SH-SY5Y (cell line): ENCODE data around the gene TSHZ1.

Experiments
- GATA2 ChIP-seq: IDR thresholded peaks from 2 replicates; pipeline ENCODE4 v1.6.1; 2011; ENCODE audit warnings: mild to moderate bottlenecking, low read depth, low read length
- GATA3 ChIP-seq: IDR thresholded peaks from 2 replicates; pipeline ENCODE4 v1.6.1; 2011; ENCODE audit warnings: low read depth, mild to moderate bottlenecking, low read length, moderate library complexity

TSHZ1 gene

DNA sequence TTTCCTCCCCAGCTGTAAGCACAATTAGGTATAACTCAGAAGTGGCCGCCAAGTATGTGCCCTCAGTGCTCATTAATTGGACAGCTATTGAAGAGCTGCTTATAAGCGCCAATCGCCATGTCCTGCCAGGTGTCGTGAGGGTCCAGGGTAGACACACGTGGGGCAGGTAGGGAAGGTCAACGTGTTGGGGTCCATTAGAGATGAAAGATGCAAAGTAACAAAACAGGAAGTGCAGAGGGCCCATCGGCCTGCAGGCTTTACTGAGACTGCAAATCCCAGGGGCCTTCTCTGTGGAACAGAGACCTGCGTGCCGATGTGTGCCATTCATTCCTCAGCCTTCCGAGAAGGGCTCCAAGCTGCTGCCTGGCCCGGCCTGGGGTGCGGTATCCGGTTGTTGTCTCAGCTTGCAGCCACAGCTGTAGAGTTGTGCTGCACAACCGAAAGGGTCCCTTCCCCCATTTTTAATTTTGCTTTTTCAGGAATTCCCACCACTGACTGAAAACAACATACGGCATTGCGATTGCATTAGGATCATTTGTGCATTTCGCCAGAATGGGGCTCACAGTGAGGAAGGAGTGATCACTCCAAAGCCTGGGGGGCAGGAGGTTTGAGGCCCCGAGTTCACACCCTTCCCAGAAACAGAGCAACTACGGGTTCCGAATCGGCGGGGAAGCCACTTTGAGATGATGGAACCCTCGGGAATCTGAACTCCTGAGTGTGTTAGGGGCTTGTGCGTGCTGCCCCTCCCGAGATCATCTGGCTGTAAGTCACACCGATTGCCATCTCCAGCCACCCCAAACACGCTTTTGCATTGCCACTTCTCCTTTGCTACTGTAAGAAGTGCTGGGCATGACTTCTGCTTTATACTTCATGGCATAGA lies 94.3 kb downstream of the TSHZ1 start:
- TF ChIP-seq GATA2, result no peak
- no peak for TF ChIP-seq GATA3

DNA sequence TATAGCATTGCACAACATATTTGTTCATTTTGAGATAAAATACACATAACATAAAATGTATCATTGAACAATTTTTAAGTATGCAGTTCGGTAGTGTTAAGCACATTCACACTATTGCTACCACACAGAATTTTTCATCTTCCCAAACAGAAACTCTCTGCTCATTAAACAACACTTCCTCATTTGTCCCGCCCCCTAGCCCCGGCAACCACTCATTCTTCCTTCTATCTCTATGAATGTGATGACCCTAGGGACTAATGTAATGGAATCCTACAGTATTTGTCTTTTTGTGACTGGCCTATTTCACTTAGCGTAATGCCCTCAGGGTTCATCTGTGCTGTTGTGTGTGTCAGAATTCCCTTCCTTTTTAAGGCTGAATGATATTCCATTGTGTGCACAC lies 95.4 kb downstream of the TSHZ1 start:
- TF ChIP-seq GATA3, result no peak
- TF ChIP-seq GATA2, result no peak

DNA sequence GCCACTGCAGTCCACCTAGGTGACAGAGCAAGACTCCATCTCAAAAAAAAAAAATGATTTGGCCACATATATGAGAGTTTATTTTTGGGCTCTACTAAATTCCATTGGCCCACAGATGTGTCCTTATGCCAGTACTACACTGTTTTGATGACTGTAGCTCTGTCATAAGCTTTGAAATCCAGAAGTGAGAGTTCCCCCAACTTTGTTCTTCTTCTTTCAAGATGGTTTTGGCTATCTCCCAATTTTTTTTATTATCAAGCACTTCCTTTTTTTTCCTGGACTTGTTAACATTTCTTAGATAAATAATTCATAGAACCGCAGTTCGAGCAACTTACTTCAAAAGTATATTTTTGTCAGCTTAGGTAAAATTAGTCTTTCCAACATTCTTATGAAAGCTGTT lies 96.9 kb downstream of the TSHZ1 start:
- TF ChIP-seq GATA2, result no peak
- TF ChIP-seq GATA3, result no peak

DNA sequence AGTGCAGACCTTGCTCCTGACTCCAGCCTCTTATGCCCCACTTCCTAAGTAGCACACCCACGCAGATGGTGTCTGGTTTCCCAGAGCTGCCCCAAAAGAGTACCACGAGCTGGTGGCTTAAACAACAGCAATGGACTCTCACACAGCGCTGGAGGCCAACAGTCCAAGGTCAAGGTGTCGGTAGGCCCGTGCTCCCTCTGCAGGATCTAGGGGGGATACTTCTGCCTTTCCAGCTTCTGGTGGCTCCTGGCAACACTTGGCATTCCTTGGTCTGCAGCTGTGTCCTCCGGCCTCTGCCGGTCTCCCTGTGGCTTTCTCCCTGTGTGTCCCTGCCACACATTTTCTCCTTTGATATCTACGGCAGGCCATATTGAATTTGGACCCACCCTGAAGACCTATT lies 99.0 kb downstream of the TSHZ1 start:
- TF ChIP-seq GATA2, result no peak
- no peak for TF ChIP-seq GATA3

DNA sequence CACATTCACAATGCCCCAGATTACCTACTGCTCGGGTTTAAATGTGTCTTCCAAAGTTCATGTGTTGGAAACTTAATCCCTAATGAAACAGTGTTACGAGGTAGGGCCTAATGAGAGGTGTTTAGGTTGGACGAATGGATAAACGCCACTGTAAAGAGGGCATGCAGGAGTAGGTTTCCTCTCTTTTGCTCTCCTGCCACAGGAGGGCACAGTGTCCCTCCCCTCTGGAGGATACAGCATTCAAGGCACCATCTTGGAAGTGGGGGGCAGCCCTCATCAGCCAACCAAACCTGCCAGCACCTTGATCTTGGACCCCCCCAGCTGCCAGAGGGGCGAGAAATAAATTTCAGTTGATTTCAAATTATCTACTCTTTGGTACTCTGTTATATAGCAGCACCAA lies 103.5 kb downstream of the TSHZ1 start:
- TF ChIP-seq GATA3 (no peak), GATA2 (no peak)

DNA sequence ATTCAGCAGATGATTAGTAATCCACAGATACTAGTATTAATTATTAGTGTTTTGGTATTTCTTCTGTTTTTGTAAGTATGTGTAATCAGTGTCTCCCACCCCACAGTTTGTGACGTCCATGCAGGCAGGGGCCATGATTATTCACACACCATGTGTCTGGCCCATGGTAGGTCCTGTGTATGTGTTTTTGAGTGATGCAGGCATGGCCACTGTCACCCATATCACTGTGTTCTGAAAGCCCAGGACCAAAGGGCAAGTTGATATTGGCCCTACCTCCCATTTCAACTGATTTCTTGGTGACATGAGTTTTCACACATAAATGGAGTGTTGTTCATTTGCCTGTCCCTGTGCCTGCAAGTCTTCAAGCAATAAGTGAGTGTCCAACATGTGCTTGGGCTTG lies 104.0 kb downstream of the TSHZ1 start:
- TF ChIP-seq GATA2, result no peak
- no peak for TF ChIP-seq GATA3

DNA sequence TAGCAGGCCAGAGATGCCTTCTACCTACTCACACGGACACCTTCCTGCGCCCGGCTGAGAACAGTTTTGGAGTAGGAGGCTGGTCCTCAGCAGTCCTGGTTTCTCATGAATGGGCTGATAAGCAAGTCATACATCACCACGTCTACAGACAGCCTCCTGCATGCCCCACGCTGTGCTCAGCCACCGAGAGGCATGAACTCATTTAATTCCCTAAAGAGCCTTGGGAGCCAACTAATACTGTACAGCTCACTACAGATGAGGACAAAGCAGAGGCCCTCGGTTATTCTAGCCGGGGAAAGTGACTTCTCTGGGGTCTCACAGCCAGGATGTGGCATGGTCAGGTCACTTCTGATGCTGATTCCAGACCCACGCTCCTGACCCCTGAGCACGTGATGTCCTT lies 105.6 kb downstream of the TSHZ1 start:
- no peak for TF ChIP-seq GATA2
- TF ChIP-seq GATA3, result no peak

DNA sequence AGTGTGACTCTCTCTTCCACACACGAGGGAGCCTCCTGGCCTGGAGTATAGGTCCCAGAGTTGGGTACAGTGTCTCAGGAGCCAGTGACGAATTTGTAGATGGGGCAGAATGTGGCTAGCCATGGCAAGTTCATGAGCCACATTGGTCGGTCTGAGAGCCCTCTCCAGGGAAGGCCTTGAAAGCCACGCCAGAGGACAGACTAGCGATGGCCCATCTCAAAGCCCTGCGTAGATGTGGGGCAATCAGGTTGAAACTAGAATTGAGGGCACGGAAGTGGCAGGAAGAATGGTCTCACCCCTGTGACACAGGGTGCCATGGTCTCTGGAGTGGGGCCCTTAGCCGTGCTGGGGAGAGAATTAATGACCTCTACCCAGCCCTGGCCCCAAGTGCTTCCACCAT lies 106.2 kb downstream of the TSHZ1 start:
- TF ChIP-seq GATA3, result no peak
- no peak for TF ChIP-seq GATA2

DNA sequence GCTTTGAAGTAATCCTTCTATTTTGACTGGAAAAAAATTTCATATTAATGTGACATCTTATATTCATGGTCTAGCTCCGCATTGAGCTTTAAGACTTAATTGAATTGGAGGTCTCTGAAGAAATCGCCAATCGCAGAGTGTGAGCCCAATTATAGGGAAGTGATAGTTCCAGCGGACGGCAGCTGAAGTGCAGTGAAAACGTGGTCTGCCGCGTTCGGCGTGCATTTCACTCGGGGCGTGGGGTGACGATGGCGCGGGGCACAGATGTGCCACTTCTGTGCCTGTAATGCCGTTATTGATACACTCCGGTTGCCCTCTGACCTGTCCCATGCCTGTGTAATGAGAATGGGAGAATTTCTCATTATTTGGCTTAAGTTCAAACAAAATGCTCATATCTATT lies 106.7 kb downstream of the TSHZ1 start:
- TF ChIP-seq GATA2 (no peak), GATA3 (no peak)

DNA sequence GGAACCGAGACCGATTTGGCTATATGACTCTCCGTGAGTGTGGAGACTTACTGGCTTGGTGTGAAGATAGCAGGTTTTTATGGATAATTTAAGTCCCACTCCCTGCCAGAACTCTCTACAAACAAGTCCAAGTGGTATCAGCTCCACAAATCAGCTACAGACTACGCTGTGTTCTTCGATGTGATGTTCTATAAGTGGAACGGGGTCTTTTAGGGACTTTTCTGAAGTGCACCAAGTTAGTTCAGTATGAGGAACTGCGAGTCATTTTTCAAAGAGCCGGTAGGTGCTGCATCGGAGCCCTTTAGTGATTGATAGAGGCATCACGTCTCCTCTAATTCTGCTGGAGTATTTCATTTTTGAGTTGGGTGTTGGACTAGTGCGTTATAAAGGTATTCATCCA lies 107.1 kb downstream of the TSHZ1 start:
- no peak for TF ChIP-seq GATA2
- TF ChIP-seq GATA3, result no peak

DNA sequence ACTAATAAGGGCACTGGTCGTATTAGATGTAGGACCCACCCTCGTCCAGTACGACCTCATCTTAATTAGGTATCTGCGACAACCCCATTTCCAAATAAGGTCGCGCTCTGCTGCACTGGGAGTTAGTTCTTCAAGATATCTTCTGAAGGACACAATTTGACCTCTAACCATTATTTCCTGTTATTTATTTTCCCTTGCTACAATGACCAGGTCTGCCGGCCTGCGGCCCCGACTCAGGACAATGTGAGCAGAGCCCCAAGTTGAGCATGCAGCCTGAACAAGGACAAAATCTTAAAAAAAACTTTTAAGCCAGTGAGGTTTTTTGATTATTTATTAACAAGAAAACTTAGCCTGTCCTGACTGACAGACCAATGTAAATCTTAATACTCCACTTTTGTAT lies 109.3 kb downstream of the TSHZ1 start:
- TF ChIP-seq GATA2, result no peak

DNA sequence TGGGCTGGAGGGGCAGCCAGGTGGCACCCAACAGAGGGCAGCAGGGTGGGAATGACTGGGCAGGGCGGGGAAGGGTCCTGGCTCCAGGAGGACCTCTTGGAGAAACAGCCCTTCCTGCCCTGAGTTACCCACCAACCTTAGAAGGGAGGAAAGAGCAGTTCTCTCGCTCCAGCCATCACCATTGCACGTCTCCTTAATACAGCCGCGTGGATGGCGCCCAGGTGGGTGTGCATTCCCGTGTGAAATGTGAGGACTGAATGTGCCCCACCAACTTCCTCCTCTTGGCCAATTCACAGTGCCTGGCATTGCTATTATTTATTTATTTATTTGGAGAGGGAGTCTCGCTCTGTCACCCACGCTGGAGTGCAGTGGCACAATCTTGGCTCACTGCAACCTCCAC lies 109.9 kb downstream of the TSHZ1 start:
- TF ChIP-seq GATA3 (no peak), GATA2 (no peak)

DNA sequence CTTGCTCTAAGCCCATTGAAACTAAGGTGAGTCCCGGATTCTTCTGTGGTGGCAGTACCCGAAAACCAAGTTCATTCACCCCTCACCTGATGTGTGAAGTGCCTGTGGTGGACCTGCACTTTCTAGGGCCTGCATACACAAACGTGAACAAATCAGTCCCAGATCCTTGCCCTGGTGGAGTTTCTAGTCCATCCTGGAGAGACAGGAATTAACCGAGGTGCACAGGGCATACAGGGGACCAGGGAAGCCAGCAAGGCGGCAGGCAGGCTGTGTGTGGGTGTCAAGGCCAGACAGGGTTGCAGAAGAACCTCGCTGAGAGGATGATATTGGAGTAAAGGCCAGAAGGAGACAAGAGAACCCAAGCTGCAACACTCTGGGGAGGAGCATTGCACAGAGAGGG lies 110.8 kb downstream of the TSHZ1 start:
- no peak for TF ChIP-seq GATA3
- TF ChIP-seq GATA2, result no peak

DNA sequence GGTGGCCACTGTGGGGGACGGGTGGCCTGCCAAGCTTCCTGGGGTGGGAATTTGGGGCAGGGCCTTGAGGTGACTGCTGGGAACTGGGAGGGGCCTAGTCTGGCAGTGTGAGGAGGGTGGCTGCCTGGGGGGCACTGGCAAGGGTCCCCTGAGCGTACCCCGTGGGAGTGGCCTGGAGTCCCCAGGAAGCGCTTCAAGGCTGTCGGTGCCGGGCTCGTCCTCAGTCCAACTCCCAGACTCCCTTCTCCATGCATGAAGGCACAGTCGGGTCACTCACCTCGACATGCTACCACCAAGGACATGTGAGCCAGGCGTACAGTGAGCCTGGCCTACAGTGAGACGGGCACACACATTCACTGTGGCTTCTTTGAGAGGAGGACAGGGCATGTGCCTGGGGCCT lies 111.6 kb downstream of the TSHZ1 start:
- TF ChIP-seq GATA2 (no peak), GATA3 (no peak)

DNA sequence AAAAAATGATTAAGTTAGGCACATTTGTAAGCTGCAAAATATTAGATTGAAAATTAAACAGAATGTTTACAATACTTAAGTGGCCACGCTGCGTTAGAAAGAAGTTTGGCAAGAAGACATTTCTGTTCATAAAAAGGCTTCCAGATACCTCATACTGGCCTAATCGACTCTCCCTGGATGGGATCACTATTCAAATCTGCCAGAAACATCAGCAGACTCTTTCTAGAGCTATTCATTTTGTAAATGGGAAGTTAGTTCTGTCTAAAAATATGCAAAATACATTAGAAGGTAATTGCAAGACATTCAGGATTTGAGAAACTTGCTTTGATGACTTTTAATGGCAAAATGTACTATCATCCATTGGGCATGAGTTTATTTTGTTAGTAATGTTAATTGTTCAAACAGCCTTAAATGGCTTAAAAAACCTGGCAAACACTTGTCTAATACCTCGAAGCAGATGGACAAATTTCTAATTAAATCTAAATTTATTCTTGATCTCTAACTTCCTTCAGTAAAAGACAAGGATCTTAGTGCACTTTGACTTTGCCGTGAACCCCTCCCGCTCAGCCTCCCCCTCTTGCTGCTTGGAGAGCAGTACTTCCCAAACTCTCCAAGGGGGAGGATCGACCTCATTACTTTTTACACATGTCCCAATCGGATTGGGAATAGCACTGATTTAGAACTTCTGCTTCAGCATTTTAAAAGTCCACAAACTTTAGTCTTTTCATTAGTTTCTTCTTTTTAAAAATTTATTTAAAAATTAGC lies 113.4 kb downstream of the TSHZ1 start:
- TF ChIP-seq GATA3, result no peak
- TF ChIP-seq GATA2, result no peak

DNA sequence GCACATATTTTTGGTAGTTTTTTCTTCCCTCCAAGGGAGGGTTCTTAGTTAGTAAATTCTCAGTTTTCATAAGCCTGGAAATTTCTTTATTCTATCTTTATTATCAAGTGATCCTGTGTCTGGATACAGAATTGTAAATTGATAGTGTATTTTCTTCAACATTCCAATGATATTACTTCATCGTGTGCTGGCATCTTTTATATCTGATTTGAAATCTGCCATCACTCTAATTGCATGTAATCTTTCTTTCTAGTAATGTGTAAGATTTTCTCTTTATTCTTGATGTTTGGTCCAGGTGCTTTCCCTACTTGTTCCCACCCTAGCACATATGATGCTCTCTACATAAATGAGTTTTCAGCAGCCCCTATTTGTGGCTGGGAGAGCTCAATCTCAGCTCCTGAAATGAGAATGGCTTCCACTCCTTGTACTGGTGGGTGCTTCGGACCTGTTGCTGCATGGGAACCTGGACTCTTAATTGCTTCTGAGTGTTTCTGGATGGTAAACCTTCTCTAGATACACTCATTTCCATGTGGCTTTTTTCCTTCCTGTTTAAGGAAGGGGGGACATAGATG lies 114.2 kb downstream of the TSHZ1 start:
- no peak for TF ChIP-seq GATA3
- TF ChIP-seq GATA2, result no peak
